Endothelial cell (in vitro differentiated cells): Measurements from ENCODE around the gene BMS1. TPM values are rescaled to one million over a fixed set of nuclear protein-coding genes. Genes with fewer than 3 reads are reported as not detected.

Experiments
- DNase-seq: peaks from one replicate; pipeline ENCODE4 v3.0.0; 2021; ENCODE audit warnings: low spot score
- H3K27ac Mint-ChIP-seq: one replicate; pipeline ENCODE4 v1.8.0; 2021; ENCODE audit warnings: mixed read lengths, inconsistent platforms; ENCODE audit not compliant: unreplicated experiment
- H3K27me3 Mint-ChIP-seq: one replicate; pipeline ENCODE4 v1.8.0; 2021; ENCODE audit warnings: mild to moderate bottlenecking, moderate library complexity, mixed read lengths, inconsistent platforms; ENCODE audit not compliant: unreplicated experiment
- H3K36me3 Mint-ChIP-seq: one replicate; pipeline ENCODE4 v1.8.0; 2021; ENCODE audit warnings: mild to moderate bottlenecking, low read depth, mixed read lengths, inconsistent platforms; ENCODE audit not compliant: unreplicated experiment
- H3K4me1 Mint-ChIP-seq: one replicate; pipeline ENCODE4 v1.8.0; 2021; ENCODE audit warnings: mild to moderate bottlenecking, mixed read lengths, inconsistent platforms; ENCODE audit not compliant: unreplicated experiment
- H3K4me3 Mint-ChIP-seq: one replicate; pipeline ENCODE4 v1.8.0; 2021; ENCODE audit warnings: mild to moderate bottlenecking, mixed read lengths, inconsistent platforms; ENCODE audit not compliant: unreplicated experiment
- H3K9me3 Mint-ChIP-seq: one replicate; pipeline ENCODE4 v1.8.0; 2021; ENCODE audit warnings: mixed read lengths, inconsistent platforms; ENCODE audit not compliant: unreplicated experiment
- CTCF ChIP-seq: fragments of 200-600 bp; sonication (generic); IDR thresholded peaks from one replicate; pipeline ENCODE4 v1.5.0; 2021; ENCODE audit warnings: antibody characterized with exemption; ENCODE audit not compliant: unreplicated experiment
- total RNA-seq: library from RNA; stranded (reverse); fragmentation: NEBNext Ultra II Directional; extraction: Animal tissue kit (Norgen Biotek cat#: 25700); gene quantifications from one replicate; pipeline ENCODE4 v1.2.1, GENCODE V29; 2021; ENCODE audit not compliant: unreplicated experiment

BMS1 gene
- total RNA-seq, 1 donor from 2014 or later = 22.4 TPM

- Mint-ChIP-seq H3K4me1 (peaks cover 3% of the 10 kb centered on the region), H3K36me3 (no peaks in the 10 kb centered on the region), H3K27me3 (peaks cover 7% of the 10 kb centered on the region), H3K4me3 (no peak overlapping the region), H3K9me3 (no peaks in the 10 kb centered on the region), H3K27ac (no peak overlapping the region)
- DNase-seq = no peak
- TF ChIP-seq CTCF = no peak
Observed at GRCh38 chr10:42875388-42875755, 92.8 kb downstream of the BMS1 start.

- Mint-ChIP-seq H3K27me3 (peaks cover 8% of the 10 kb centered on the region), H3K4me1 (peaks cover 3% of the 10 kb centered on the region), H3K36me3 (no peaks in the 10 kb centered on the region), H3K9me3 (no peaks in the 10 kb centered on the region), H3K4me3 (no peak overlapping the region), H3K27ac (no peak overlapping the region)
- no peak for TF ChIP-seq CTCF
- no peak for DNase-seq
Observed at GRCh38 chr10:42875798-42876341, 93.3 kb downstream of the BMS1 start.

- H3K9me3 Mint-ChIP-seq = no peaks in the 10 kb centered on the region
- no peak overlapping the region for H3K4me3 Mint-ChIP-seq
- peaks cover 3% of the 10 kb centered on the region for H3K4me1 Mint-ChIP-seq
- TF ChIP-seq CTCF = no peak
- peaks cover 8% of the 10 kb centered on the region for H3K27me3 Mint-ChIP-seq
- no peaks in the 10 kb centered on the region for H3K36me3 Mint-ChIP-seq
- H3K27ac Mint-ChIP-seq = no peak overlapping the region
- DNase-seq = no peak
Observed at GRCh38 chr10:42876476-42876875, 93.9 kb downstream of the BMS1 start.

- H3K9me3 Mint-ChIP-seq = no peaks in the 10 kb centered on the region
Observed at GRCh38 chr10:42876945-42877344, 94.3 kb downstream of the BMS1 start.

More at GRCh38 chr10:42876945-42877344, 94.3 kb downstream of the BMS1 start:
- Mint-ChIP-seq H3K27me3 (peaks cover 8% of the 10 kb centered on the region), H3K36me3 (peaks cover under 1% of the 10 kb centered on the region), H3K4me1 (peaks cover 3% of the 10 kb centered on the region), H3K27ac (no peak overlapping the region), H3K4me3 (no peak overlapping the region)
- TF ChIP-seq CTCF = no peak
- DNase-seq = no peak
